CD4-positive, alpha-beta T cell treated with Interleukin-15 for 4 hours (primary cell): ENCODE measurements around the gene SIRT5.

ENCODE experiments used
- DNase-seq: peaks from one replicate; pipeline ENCODE4 v3.0.0-alpha.2; 2020; ENCODE audit warnings: low spot score

SIRT5 gene

DNA sequence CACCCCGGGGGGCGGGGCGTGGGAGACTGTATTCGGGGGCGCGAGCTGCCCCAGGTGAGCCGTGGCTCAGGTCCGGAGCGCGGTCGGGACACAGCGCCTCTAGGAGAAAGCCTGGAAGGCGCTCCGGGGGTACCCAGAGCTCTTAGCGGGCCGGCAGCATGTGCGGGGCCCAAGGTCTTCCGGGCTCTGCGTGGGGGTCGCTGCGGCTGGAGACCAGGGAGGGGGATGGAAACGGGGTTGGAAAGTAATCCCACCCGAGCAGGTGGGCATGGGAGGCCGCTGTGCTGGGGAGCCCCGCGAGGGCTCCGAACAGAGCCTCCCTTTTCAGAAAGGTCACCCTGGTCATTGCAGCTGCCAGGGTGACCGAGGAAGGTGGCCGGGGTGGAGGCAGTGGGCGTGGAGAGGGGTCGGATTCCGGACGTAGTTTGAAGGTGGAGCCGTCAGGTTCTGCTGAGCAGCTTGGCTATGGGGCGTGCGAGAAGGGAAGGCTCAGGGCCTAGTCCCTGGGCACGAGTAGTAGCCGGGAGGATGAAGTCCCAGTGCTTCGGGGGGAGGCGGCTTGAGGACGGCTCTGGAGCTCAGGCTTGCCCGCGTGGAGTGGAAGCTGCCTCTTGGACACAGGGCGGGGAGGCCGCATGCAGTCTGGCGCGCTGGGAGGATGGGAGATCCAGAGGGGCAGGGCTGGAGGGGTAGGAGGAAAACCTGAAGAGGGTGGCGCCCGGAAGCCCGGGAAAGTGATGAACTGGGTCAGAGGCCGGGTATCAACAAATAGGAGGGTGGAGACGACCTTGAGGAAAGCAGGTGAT lies at the start of gene SIRT5:
Gene SIRT5, plus strand, starts transcription at position 31 of the 806 bp plus-strand sequence. CDS start 9,510 bp downstream, outside the sequence.
- peak; percentile 77 for DNase-seq

DNA sequence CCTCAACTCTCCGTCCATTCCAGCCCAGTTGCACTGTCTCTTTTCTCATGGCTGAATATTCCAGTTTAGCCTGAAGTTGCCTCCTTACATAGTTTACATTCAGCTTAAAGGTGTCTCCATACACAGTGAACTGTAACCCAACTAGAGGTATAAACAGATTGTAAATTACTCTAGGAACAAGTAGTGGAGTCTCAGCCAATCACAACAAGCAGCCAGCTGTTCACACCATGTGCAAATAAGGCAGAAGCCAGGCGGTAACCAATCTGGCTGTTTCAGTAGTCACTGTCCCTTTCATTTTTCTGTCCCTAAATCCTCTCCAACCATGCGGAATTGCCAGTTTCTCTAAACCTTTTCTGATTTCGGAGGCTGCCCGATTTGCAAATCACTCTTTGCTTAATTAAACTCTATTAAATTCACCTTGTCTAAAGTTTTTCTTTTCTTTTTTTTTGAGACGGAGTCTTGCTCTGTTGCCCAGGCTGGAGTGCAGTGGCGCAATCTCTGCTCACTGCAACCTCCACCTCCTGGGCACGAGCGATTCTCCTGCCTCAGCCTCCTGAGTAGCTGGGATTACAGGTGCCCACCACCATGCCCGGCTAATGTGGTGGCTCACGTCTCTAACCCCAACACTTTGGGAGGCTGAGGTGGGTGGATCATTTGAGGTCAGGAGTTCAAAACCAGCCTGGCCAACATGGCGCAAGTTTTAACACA lies 49.4 kb upstream of the SIRT5 start:
- no peak for DNase-seq

DNA sequence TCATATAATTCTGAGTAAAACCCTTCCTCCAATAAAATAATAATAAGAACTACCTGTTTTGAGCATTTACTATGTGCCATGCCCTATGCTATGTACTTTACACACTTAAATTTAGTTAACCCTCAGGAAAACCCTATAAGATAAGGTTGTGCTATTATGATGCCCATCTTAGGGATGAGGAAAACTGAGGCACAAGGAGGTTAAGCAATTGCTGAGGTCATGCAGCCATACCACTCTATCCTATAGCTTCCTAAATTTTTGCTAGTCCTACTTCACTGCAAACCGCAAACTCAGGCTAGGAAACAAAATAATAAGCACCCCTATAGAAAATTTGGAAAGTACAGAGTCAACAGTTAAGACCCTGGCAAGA lies 48.1 kb upstream of the SIRT5 start:
- DNase-seq, result no peak

DNA sequence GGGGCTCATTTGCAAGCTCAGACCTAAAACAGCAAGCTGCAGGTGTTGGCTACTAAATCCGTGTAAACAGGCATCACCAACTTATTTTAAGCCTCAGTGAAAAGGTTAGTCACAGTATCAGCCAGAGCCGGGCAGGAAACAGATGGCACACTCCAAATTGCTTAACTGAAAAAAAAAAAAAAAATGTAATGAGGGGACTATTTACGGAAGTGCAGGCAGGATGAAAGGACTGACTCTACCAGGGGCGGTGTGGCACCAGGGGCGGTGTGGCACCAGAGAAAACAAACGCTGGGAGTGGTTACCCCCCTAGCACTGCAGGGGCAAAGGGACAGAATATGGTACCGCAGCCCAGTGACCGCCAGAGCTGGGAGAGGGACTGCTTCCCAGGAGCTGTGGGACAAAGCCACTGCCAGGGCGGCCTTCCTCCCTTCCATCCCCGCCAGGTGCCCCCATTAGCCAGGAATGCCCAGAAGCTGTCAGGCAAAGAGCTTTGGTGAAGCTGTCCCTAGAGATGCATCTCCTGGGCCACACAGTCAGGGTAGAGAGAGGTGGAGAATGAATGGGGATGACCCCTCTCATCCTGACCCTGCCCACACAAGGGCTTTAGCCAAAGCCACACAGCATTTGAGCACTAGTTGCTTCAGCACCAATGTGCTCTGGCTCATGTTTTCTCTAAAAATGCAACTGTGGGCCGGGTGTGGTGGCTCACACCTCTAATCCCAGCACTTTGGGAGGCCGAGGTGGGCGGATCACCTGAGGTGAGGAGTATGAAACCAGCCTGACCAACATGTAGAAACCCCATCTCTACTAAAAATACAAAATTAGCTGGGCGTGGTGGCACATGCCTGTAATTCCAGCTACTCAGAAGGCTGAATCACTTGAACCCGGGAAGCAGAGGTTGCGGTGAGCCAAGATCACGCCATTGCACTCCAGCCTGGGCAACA lies 47.4 kb upstream of the SIRT5 start:
- DNase-seq, result peak; percentile 2

DNA sequence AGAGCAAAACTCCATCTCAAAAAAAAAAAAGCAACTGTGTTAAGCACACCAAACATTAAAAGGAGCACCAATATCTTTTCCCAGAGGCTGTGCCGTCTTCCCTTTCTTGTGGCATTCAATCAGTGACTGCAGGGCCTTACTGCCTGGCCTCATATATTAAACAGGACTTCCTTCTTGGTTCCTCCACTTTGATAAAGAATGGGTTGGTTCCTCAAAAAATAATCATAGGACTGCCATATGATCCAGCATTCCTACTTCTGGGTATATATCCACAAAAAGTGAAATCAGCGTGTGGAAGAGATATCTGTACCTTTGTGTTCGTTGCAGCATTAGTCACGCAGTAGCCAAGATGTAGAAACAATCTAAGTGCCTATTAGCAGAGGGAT lies 46.7 kb upstream of the SIRT5 start:
- DNase-seq, result no peak

DNA sequence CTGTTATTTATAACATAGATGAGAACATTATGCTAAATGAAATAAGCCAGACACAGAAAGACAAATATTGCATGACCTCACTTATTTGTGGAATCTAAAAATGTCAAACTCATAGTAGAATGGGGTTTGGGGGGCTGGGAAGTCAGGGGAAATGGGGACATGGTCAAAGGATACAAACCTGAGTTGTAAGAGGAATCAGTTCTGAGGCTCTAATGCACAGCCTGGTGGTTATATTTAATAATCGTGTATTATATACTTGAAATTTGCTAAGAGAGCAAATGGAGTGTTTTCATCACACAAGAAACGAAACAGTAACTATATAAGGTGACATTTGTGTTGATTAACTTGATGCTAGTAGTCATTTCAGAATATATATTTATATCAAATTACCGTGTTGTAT lies 46.2 kb upstream of the SIRT5 start:
- DNase-seq, result no peak

DNA sequence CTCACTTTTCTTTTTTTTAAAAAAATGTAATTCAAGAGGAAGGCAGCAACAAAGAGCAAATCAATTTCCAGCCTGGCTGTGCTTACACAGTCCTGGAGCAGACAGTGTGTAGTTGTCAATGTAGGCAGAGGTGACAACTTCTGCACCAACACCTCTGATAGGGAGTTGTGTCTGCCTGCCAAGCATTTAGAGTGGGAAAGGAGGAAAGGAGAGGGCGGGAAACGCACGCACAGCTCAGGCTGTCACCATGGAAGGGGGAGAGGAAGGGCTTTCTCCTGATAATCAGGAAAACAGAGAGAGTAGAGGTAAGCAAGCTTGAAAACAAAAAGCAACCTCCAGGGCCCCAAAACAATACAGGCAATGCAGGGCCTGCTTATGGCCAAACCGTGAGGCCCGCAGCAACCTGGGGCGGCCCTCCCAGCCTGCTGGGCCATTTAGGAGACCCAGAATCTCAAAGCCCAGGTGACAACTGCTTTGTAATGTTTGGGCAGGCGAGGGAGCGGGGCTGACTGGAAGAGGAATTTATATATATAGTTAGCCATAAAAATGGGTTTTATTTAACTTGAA lies 45.5 kb upstream of the SIRT5 start:
- no peak for DNase-seq

DNA sequence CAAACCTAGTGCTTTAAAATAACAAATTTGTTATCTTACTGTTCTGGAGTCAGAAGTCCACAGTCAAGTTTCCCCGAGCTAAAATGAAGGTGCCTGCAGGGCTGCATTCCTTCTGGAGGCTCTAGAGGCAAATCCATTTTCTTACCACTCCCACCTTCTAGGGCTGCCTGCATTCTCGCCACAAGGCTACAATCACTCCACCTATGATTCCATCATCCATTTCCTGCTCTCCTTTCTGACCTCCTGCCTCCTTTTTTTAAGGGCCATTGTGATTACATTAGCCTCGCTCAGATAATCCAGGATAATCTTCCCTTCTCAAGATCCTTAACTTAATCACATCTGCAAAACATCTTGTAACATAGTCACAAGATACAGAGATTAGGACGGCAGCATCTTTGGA lies 42.4 kb upstream of the SIRT5 start:
- no peak for DNase-seq

DNA sequence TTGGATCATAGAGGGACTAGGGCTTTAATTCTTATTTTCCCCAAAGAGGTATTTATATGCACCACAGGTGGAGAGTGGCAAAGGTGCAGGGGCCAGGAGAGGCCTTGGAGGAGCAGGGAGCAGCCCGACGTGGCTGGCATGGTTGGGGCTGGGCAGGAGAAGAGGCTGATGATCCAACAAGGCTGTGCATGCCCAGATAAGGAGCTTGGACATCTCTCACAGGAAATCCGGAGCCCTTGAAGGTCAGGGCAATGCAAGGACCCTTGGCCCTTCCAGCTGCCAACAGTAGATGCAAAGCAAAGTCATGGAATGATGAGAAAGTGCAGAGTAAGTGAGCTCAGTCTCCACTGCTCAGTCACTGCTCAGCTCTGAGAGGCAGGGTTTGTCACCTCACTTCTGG lies 39.9 kb upstream of the SIRT5 start:
- DNase-seq, result no peak

DNA sequence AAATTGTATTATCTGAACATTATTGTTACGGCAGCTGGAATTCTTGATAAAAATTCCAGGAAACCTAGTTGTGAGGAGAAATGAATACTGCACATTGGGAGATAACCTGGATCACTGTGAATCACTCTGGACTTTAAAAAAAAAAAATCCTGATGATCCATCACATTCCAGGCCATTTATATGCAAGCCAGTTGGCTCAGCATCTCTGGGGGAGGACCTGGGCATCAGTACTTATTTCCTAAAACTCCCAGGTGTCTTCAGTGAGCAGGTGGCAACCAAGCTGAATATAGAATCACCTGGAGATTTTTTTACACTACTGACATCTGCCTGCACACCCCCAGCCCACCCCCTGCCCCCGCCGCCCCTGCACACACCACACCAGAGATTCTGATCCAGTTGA lies 39.1 kb upstream of the SIRT5 start:
- DNase-seq, result no peak

DNA sequence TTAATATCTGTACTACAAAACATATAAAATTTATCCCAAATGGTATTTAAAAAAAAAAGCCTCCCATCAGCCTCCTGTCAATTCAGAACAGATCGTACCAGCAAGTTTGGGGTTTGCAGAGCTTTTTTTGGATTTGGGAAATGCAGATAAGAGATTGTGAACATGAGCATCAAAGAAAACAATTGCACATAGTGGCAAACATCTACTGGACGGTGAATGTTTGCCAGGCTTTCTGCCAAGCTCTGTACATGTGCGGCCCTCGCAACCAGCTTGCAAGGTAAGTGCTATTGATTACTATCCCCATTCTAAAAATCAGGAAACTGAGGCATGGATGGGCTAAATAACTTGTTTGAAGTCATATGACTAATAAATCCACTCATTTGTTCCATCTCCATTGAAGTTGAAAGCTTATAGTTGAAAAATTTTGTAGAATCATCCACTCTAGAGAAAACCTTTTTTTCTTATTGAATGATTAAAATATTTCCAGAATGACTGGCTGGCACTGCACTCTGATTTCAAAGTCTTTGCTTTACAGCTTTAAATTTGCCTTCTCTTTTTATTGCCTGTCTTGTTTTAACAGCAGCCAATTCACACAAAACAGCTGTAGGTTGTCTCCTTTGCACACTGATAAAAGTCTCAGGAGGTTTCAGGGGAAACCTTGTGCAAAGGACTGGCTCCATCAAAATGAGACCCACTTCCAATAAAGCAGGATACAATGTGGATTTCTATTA lies 37.4 kb upstream of the SIRT5 start:
- DNase-seq, result no peak

DNA sequence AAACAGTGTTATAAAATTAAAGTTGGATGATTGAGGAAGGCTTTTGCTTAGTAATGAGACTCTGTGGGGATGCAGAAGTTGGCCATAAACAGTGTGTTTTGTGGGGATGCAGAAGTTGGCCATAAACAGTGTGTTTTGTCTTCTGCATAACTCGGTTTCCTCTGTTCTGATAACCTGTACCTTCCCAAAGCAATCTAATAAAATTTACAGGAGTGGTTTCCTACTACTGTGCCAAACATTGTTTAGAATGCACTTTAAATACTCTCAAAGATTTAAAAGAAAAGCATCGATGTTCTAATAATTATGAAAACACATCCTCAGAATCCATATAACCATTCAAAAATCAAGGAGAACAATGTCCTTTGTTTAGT lies 36.9 kb upstream of the SIRT5 start:
- DNase-seq, result no peak

DNA sequence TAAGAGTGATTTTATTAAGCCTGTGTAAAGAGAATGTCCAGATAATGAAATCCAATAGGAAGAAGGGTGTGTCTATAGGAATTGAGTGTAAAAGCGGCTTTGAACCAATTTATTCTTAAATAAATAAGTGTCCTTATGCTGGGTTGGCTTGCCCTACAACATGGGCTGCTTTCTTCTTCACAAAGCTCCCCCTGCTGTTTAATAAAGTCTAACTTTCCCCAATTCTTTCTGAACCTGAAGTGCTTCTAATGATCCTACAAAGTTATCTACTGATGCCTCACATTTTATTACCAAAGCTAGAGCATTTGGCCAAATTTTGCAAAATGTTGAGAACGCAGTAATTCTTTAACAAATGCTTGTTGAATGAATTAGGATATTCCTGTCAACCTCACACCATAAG lies 36.3 kb upstream of the SIRT5 start:
- DNase-seq, result peak; percentile 34

DNA sequence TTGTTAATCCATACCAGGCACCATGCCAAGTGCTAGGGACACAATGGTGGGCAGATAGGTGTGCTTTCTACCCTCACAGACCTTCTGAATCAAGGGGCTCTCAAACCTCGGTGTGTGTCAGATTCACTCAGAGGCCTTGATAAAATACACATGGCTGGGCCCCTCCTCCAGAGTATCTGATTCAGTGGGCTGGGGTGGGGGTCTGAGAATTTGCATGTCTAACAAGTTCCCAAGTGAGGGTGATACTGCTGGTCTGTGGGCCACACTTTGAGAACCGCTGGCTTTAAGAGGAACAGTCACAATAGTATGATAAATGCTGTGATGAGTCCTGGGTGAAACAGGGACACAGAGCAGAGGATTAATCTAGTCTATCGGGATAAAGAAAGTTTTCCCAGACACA lies 35.8 kb upstream of the SIRT5 start:
- no peak for DNase-seq

DNA sequence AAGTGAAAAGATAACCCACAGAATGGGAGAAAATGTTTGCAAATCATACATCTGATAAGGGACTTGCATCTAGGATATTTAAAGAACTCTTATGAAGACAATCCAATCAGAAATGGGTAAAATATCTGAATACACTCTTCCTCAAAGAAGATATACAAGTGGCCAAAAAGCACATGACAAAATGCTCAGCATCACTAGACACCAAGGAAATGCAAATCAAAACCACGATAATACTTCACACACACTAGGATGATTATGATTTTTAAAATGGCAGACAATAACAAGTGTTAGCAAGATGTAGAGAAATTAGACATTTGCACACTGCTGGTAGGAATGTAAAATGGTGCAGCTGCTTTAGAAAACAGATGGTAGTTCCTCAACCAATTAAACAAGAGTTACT lies 34.8 kb upstream of the SIRT5 start:
- DNase-seq, result no peak

DNA sequence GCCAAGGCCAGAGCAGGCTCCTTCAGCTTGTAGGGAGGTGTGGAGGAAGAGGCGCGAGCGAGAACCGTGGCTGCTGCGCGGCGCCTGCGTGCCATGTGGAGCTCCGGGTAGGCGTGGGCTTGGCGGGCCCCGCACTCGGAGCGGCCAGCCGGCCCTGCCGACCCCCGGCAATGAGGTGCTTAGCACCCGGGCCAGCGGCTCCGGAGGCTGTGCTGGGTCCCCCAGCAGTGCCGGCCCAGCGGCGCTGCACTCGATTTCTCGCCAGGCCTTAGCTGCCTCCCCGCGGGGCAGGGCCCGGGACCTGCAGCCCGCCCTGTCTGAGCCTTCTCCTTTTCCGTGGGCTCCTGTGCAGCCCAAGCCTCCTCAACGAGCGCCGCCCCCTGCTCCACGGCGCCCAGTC lies 32.9 kb upstream of the SIRT5 start:
- DNase-seq, result no peak

DNA sequence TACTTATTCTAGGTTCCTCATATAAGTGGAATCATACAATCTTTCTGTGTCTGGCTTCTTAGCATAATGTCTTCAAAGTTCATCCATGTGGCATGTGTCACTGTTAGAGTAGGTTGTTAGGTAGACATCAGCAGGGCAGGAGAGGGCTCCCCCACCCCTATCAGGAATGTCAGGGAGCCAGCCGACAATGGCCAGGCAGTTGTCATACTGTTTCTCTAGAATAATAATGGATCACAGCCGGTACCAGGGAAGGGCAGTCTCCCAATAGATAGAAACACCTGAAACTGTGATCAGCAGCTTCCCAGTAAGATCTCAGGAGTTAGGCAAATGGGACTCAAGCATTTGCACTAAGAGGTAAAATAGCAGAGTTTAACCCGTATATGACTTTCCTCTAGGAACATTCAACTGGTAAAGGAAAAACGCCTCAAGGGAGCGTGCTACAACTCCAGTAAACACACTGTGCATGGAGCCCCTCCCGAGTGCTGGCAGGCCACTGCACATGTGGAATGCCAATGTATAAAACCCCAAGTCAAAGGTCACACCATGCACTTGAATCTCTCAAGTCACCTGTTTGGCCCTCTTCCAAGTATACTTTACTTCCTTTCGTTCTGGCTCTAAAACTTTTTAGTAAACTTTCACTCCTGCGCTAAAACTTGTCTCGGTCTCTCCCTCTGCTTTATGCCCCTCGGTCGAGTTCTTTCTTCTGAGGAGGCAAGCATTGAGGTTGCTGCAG lies 29.8 kb upstream of the SIRT5 start:
- no peak for DNase-seq

DNA sequence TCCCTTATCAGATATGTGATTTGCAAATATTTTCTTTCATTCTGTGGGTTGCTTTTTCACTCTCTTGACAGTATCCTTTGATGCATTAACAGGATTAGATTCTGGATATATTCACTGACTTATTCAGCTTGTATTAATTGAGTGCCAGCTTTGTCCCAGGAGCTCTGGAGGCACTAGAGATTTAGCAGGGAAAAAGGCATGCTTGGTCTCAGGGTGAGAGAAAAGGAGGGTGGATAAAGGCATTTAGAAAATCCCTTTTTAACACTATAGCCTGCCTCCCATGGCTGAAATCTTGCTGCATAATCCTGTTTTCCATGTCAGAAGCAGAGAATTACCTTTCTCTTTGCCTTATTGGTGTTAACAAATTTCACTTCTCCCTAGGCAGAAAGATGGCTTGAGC lies 28.5 kb upstream of the SIRT5 start:
- DNase-seq, result no peak

DNA sequence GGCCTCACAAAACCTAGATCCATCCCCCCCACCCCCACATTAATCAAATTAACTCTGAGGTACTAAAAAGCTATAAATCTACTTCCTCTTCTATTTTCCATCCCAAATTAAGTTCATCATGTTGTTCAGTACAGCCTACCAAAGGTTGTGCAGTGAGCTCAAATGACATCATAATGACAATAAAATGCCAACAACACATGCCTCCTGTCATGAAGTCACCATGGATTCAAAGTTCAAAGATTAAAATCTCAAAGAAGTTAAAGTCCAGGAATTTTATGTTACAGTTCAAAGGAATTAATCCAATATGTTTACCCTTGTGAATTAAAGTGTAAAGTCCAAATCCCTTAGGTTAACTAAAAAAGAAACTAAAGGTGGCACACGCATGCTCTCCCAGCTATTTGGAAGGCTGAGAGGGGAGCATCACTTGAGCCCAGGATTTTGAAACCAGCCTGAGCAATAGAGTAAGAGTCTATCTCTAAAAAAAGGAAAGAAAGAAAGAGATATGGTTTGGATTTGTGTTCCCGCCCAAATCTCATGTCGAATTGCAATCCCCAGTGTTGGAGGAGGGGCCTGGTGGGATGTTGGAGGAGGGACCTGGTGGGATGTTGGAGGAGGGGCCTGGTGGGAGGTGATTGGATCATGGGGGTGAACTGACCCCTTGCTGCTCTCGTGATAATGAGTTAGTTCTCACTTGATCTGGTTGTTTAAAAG lies 25.7 kb upstream of the SIRT5 start:
- DNase-seq, result no peak

DNA sequence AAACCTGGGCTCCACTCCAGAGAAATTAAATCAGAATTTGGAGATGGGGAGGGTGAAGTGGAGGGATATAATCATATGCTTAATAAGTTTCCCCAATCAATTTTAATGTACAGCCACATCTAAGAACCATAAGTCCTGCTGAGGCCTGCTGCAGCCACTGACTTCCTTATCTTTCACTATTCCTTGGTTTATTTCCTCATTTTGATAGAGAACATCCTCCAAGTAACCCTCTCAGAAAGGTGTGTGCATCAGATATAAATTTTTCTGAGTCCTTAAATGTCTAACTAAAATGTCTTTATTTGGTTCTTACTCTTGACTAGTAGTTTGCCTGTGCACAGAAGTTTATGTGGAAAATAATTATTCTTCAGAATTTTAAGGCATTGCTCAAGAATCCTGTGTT lies 23.7 kb upstream of the SIRT5 start:
- DNase-seq, result no peak
